HG02970 (cell line): ENCODE measurements around the gene AP2B1.

Source experiments
- ATAC-seq: cut with Tn5 transposase; IDR thresholded peaks from one replicate; pipeline ENCODE4 v1.9.1; 2021; ENCODE audit warnings: mild to moderate bottlenecking, moderate library complexity, moderate number of reproducible peaks; ENCODE audit not compliant: unreplicated experiment, low FRiP score

Gene AP2B1

DNA sequence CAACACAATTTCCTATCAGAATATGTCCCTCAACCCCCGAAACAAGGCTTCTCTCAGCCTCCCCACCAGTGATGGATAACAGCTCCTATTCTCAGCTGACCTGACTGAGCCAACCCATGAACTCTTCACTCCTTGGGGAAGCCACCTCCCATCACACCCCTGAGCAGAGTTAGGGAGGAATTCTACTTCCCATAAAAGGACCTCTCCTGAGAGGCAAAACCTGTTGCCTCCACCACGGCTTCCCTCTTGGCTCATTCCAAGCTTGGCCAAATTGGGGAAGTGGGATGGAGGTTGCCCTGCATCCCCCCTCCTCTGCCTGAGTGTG, 138.6 kb downstream of the AP2B1 start:
- ATAC-seq = no peak

DNA sequence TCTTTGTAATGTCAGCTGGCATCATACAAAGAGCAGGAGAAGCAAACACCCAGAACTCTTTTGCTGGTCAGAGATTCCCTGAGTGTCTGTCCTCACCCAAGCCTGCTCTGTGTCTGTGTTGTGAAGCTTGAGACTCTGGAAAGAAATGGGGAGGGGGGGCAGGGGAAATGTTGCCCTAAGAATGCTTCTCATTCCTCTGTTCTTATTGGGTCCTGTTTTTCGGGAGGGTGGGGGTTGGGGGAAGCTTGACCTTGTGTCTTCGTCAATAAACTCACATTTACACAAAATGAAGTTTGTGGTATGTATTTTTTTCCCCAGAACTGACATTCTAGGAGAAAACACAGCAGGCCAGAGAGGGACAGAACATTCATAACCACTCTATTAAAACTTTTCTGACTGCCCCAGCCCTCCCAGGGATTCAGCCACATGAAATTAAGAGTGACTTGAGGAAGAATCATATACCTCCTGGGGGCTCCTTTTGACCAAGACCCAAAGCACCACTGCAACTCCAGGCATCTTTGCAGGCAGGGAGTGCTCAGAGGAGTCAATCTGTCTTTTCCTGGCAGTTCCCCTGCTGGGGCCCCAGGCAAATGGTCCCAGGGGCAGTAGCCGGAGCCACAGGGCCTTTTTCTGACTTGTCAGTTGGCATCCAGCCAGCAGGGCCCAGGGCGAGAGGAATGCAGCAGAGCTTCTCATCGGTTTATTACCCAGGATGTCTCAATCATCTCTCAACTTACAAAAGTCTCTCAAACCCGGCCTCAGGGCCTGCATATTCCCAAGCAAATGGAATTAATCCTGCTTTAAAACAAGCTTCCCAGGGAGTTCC, 139.2 kb downstream of the AP2B1 start:
- no peak for ATAC-seq

DNA sequence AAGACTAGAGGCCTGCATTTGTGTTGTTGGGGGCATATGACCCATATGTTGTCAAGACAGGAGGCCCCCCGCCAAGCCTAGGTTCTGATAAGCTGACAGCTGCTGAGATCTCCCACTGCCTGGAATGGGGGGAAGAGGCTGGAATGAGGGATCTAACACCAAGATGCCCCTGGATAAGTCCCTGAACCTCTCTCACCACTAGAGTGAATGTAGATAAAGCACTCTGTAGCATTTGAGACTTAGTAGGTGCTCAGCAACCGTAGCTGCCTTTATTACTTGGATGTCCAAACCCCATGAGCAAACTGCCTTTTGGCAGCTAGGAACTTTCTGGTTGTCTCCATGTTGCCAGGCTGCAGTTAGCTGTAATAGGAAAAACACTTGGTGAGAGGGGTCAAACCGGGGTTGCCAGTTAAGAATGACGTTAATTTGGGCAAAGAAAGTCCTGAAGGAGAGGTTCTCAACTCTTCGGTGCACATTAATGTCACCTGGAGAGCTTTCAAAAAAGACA, 139.9 kb downstream of the AP2B1 start:
- ATAC-seq = no peak

DNA sequence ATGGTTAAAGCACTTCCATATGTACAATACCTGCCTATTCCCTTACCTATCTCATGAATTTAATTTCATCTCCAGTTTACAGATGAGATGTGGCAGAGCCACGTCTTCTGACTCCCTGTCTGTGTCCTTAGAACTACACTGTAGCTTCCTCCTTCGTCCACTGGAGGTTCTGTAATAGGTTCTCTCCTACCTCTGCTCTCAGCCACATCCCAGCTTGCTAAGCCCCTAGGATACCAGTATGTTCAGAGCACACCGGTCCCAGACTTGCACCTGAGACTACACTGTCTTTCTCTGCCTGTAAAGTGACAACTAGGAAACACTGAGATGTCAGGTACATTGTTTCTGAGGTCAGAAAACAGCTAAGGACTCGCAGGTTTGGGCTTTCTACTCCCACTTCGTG, 140.5 kb downstream of the AP2B1 start:
- no peak for ATAC-seq

DNA sequence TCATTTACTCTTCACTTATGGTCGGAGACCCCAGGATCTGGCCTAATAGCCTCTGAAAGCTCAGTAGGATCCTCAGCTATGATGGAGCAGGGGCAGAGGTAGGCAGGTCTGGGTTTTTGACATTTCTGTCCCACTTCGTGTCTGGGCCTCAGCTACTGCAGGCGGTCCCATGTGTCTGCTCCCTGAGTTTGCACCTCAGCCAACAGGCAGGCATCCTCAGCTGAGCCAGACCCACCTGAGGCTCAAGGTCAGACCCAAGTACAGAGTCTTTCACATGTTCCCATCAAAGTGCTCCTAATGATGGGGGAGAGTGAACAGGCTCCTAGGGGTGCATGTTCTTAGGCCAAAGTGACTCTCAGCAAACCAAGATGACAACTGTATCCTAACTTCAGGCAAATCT, 141.4 kb downstream of the AP2B1 start:
- ATAC-seq = no peak

DNA sequence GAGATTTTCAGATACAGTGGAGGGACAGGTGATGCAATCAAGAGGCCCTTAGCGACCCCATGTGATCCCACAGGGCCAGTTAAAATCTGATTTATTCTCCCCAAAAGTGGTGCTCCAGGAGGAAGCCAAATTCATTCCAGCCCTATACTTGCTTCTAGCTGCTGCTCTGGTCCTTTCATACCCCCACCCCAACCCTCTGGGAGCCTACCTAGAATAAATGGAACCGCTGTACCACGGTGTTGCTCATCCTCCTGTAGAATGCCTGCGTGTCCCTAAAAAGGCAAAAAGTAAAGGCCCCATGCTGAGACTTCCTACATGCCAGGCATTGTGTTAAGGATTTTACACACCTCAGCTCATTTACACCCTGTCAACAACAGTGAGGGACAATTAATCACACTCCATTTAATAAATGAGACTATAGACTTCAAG, 142.3 kb downstream of the AP2B1 start:
- ATAC-seq = no peak

DNA sequence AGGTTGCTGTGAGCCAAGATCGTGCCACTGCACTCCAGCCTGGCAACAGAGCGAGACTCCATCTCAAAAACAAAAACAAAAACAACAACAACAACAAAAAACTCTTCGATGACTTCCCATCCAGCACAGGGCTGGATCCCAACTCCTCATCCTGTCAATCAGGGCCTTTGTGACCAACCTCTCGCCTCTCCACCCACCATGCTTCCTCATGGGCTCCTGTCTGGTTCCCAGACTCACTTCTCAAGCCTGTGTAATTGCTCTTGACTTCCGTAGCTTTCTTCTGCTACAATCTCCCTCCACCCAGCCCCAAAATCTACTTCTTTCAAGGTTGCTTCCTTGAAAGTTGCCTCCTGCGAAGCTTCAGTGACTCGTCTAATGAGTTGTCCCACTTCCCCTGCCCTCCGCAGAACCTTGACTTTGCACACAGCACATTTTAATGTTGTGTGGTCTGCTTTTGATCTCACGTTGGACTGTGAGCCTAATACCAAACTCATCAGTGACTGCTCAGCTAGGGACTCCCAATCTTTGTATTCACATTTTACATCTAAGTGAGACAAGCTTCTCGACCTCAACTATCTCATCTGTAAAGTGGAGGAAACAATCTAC, 143.4 kb downstream of the AP2B1 start:
- ATAC-seq = no peak

DNA sequence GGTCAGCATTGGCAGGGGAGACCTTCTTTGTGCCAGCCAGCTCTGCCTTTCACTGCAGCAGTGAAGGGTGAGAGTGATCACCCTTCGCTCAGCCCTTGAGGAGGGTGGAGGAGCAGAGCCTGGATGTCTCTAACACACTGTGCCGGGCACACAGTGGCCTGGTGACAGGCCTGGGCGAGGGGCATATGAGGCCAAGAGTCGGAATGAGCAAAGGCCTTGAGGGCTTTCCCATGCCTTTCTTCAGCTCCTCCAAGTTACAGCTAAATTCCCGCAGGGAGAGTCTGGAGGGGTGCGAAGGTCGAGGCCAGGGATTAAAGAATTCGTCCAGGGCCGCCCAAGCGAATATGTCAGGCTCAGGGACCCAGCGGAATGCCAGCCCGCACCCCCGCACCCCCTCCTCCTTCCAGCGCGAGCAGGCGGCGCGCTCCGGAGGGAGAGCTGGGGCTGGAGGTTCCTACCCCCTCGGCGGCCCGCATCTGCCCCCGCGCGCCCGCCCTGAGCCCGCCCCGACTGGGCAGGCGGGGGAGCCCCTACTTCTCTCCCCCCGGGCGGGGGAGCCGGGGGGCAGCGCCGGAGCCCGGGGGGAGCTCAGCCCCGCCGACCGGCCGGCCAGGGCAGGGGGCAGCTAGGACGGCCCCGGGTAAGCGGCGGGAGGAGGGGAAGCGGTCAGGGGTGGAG, 144.3 kb downstream of the AP2B1 start, which contains the start of gene RASL10B:
TSS of gene RASL10B (plus strand) at position 401 of the 678 bp plus-strand sequence. CDS start 3,546 bp downstream, outside the sequence.
- no peak for ATAC-seq

DNA sequence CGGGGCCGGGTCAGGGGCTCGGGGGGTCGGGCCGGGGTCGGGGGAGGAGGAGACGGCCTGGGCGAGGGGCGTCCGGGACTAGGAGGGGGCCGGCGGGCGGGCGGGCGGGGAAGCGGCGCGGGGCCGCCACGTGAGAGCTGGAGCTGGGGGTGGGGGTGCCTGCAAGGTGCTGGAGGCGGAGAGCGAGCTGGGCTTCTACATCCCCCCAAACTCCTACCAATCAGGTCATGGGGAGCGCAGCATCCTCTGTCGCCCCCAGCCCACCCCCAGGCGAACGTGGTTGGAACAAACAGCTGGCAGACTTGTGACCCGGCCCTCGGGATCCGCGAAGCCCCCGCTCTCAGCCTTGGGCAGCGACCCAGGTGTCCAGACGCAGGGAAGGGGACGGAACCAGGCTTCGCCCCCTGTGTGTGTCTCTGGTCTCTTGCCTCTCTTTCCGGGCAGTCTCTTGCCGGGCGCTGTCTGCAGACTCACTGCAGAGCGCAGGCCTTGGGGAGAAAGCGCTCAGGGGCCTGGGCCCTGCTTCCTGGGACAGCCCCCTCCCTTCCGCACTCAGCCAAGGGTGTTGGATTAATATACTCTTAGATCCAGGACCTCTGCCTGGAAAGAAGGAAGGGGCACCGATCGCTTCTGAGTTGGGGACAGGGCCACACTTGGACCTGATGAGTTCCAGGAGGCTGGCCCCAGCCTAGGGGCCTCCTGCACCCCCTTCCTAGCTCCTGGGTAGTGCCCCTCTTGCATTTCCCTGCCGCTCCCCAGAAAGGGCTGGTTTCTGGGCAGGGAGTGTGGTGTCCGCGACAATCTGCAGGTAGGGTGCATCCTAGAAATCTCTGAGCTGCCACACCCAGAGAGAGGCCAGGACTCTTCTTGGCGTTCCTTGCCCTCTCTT, 145.0 kb downstream of the AP2B1 start:
- no peak for ATAC-seq

DNA sequence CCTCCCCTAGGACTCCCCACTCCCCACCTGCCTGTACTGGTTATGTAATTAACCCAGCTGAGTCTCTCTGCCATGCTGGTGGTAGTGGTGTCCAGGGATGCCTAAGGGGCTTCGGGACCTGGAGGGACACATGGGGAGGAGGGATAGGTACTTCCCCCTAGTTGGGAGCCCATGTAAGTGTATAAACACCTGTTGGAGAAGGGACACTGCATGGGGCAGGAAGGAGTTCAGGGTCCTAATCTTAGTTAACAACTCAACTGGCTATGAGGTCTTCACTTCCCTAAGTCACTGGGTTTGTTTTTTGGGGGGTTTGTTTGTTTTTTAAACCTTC, 145.6 kb downstream of the AP2B1 start:
- ATAC-seq = no peak

DNA sequence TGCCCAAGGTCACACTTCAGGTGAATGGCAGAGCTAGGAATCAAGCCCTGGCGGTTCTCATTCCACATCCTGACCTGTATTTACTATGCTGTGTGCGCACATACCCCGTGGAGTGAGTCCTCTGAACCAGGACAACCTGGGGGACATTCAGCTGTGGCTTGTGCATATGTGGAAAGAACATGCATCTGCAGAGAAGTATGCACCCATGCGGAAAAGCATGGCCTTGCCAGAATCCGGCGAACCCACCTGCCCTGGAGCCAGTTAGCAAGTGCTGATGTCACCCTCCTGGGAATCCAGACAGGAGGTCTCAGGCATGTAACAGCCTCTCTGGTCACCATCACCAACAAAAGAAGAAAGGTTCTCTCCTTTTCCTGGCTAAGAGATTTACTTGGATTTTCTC, 146.2 kb downstream of the AP2B1 start:
- no peak for ATAC-seq

DNA sequence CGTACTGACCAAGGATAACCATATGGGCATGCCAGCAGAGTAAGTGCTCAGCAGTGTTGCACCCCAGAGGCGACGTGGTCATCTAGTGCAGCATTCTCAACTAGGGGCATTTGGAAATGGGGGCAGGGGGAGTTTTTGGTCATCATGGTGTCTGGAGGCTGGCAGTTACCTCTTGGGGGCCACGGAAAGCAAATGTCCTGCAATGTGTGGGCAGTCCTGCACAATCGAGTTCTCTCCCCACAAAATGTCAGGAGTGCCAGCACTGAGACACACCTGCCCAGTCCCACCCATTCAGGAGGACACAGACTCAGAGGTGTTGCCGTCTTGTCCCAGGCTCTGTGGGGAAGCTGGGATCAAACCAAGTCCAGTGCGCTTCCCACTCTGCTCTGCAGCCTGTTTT, 147.3 kb downstream of the AP2B1 start:
- no peak for ATAC-seq

DNA sequence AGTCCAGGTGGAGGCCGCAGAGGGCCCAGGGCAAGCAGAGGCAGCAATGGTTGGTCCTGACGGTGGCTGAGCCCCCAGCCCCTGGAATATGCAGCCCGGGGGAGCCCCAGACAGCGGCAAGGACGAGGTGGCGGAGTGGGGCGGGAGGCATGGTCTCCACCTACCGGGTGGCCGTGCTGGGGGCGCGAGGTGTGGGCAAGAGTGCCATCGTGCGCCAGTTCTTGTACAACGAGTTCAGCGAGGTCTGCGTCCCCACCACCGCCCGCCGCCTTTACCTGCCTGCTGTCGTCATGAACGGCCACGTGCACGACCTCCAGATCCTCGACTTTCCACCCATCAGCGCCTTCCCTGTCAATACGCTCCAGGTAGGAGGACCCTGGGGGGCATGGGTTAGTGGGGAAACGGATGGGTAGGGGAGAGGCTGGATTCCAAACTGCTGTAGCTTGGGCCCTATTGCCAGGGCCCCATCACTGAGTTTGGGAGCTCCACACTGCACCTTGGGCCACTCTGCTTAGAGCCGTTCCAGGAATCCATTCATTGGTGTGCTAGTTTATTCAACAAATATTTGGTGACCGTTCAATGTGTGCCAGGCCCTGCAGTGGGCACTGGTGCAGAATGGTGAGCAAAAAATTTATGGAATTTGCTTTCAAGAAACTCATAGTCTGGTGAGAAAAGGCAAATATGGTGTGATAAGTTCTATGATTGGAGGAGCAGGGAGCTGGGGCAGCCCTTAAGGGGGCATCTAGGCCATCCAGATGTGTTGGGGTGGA, 148.1 kb downstream of the AP2B1 start:
- no peak for ATAC-seq

DNA sequence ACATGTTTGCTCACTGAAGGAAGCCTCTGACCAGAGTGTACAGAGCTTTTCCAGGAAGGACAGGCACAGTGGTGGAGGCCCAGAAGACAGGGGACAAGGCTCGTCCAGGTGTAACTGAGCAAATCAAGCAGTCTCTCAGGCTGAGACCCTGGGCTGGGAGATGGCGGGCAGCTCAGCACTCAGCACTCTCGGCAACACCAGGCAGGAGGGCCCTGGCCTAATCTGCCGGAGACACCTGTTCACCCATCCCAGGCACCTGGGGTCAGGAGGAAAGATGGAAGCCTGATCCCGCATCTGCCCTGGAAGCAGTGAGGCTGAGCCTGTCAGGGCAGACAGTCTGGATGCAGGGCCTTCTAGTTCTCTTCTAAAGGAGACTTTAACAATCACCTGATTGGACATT, 149.1 kb downstream of the AP2B1 start:
- no peak for ATAC-seq

DNA sequence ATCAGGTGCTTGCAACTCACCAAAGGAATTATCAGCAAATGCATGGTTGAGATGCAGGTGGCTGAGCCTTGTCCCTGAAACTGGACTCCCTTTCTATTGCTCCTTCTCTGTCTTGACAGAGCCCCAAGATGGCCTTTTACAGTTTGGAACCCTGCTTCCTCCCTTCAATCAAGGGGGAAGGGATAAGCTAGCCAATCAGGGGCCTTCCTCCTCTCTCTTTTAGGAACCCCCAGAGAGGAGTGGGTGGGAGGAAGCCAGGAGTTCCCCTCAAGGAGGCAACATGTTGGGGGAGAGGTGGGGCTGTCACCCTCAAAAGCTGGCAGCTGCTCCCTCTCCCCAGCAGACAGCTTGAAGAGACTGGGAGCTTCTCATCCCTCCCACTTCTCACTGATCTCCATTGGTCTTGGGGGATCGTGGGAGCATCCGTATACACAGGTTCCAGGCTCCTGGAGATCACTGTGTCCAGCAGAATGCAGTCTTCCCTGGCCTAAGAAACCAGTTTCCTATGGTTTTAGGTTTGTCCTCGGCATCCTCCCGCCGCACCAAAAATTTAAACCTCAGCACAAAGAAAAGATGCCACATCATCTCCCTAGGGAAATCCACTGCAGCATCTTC, 151.5 kb downstream of the AP2B1 start:
- no peak for ATAC-seq

DNA sequence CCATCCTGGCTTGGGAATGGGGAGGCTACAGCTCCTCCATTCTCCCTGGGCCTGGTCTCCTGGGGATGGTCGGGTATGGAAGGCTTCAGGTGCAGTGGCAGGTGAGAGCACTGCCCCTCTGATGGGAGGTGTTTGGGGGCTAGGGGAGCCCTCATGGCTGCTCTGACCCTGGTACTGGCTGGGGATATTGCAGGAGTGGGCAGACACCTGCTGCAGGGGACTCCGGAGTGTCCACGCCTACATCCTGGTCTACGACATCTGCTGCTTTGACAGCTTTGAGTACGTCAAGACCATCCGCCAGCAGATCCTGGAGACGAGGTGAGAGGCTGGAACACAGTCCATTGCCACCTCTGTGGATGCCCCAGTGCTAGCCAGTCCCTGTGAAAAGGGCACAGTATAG, 153.1 kb downstream of the AP2B1 start:
- no peak for ATAC-seq

DNA sequence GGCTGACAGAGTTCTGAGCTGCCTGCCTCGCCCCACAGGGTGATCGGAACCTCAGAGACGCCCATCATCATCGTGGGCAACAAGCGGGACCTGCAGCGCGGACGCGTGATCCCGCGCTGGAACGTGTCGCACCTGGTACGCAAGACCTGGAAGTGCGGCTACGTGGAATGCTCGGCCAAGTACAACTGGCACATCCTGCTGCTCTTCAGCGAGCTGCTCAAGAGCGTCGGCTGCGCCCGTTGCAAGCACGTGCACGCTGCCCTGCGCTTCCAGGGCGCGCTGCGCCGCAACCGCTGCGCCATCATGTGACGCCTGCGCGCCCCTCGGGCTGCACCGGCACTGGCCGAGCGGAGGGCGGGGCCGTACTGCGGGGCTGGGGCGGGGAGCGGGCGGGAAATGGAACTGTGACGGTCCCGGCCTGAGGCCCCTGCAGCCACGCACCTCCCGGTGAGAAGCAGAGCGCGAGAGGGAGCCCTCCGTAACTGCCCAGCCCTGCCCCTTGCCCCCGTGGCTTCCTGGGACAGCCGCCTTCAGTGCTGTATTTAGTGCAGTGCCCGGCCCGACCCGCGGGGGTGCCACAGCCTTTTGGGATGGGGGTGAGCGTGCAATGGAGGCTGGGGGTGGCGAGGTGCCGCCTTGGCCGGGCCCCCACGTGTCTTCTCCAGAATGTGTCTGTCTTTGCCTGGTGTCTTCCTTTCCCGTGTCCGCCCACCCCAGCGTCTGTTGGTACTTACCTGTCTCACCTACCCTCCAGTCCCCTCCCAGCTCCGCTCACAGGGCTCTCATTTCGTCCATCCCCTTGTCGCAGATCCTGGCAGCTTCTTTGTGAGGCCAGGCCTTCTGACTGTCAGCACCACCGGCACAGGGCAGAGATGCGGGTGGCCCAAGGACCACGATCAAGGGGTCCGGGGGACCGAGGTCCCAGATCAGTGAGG, 154.1 kb downstream of the AP2B1 start:
- ATAC-seq = no peak

DNA sequence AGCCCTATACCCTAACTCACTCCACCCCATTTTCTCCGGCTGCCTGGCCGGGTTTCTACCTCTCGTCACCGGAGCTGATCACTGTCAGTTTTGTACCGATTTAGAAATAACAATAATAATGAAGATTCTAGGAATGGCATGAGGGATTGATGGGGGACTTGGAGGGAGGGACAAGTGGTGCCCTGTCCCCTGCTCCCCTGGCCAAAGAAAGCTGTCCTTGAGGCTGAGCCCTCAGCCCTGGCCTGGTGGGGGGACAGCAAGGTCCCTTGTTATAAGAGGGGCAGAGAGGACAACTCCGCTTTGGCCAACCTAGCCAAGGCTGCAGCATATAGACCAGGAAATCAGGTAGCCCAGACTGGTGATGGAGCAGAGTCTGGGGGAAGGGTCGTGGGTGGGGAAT, 155.4 kb downstream of the AP2B1 start:
- no peak for ATAC-seq
